ENCODE data around the gene PTPRN2.
"Not testable (repeated sequence)": the region's sequence is repeated elsewhere in the genome, so short reads cannot be mapped to it uniquely, and the experiment has no call there.

The PTPRN2 gene

GRCh38 chr7:158422196-158422886, 165.3 kb downstream of the PTPRN2 start:
- no peaks in the 10 kb centered on the region for H3K36me3 ChIP-seq (ENCODE audit: control insufficient read depth, insufficient read depth, low read length)
- H3K79me2 ChIP-seq (ENCODE audit: control insufficient read depth, insufficient read depth, low read length) = no peaks in the 10 kb centered on the region
- no peak overlapping the region for H2BK120ac ChIP-seq (ENCODE audit: low read depth, low read length)
- DNase-seq = no peak
- H3K23ac ChIP-seq (ENCODE audit: low read length) = no peak overlapping the region
- H3K4ac ChIP-seq (ENCODE audit: low read depth, low read length) = no peak overlapping the region
- H3K9ac ChIP-seq (ENCODE audit: low read length) = no peak overlapping the region
- H3K56ac ChIP-seq (ENCODE audit: low read length) = no peak overlapping the region
- H4K5ac ChIP-seq (ENCODE audit: low read length) = no peak overlapping the region
- H4K8ac ChIP-seq (ENCODE audit: low read depth, low read length) = no peak overlapping the region
- H3K4me2 ChIP-seq (ENCODE audit: low read length) = no peak overlapping the region
- no peaks in the 10 kb centered on the region for H3K4me1 ChIP-seq (ENCODE audit: control insufficient read depth, low read depth, low read length)
- H3K18ac ChIP-seq (ENCODE audit: low read length) = no peak overlapping the region
- no peak overlapping the region for H2BK15ac ChIP-seq (replicated peaks; ENCODE audit: low read depth)
- no peak overlapping the region for H2AK5ac ChIP-seq (ENCODE audit: low read length)
- H3K27ac ChIP-seq (ENCODE audit: low read depth, low read length) = no peak overlapping the region
- H3K27me3 ChIP-seq (ENCODE audit: insufficient read depth, low read length, poor library complexity) = no peaks in the 10 kb centered on the region
- WGBS (ENCODE audit: extremely low coverage, insufficient coverage, low lambda C conversion rate) = no CpG with 5 or more reads among the region's 17 CpGs
- no peak overlapping the region for H2BK5ac ChIP-seq (ENCODE audit: low read length)
- H3K79me1 ChIP-seq (ENCODE audit: low read length) = no peaks in the 10 kb centered on the region
- no peak overlapping the region for H3K4me3 ChIP-seq (ENCODE audit: low read length)

- no peak overlapping the region for H2BK5ac ChIP-seq (ENCODE audit: low read length)
- H3K23ac ChIP-seq (ENCODE audit: low read length) = no peak overlapping the region
- no peak overlapping the region for H2BK15ac ChIP-seq (replicated peaks; ENCODE audit: low read depth)
- H3K18ac ChIP-seq (ENCODE audit: low read length) = no peak overlapping the region
- H3K27me3 ChIP-seq (ENCODE audit: insufficient read depth, low read length, poor library complexity) = no peaks in the 10 kb centered on the region
- no peak for DNase-seq
- H4K8ac ChIP-seq (ENCODE audit: low read depth, low read length) = no peak overlapping the region
- no peak overlapping the region for H3K27ac ChIP-seq (ENCODE audit: low read depth, low read length)
- WGBS (ENCODE audit: extremely low coverage, insufficient coverage, low lambda C conversion rate) = no CpG with 5 or more reads among the region's 7 CpGs
- H4K5ac ChIP-seq (ENCODE audit: low read length) = no peak overlapping the region
- H3K4me3 ChIP-seq (ENCODE audit: low read length) = no peak overlapping the region
- H2BK120ac ChIP-seq (ENCODE audit: low read depth, low read length) = no peak overlapping the region
- H3K56ac ChIP-seq (ENCODE audit: low read length) = no peak overlapping the region
- H3K4me2 ChIP-seq (ENCODE audit: low read length) = no peak overlapping the region
- no peak overlapping the region for H3K4ac ChIP-seq (ENCODE audit: low read depth, low read length)
- no peaks in the 10 kb centered on the region for H3K36me3 ChIP-seq (ENCODE audit: control insufficient read depth, insufficient read depth, low read length)
- no peak overlapping the region for H2AK5ac ChIP-seq (ENCODE audit: low read length)
- no peak overlapping the region for H3K9ac ChIP-seq (ENCODE audit: low read length)
- no peaks in the 10 kb centered on the region for H3K79me1 ChIP-seq (ENCODE audit: low read length)
- H3K79me2 ChIP-seq (ENCODE audit: control insufficient read depth, insufficient read depth, low read length) = no peaks in the 10 kb centered on the region
- no peaks in the 10 kb centered on the region for H3K4me1 ChIP-seq (ENCODE audit: control insufficient read depth, low read depth, low read length)
Observed at GRCh38 chr7:158421361-158421760, 166.3 kb downstream of the PTPRN2 start.

GRCh38 chr7:158420591-158421340, 166.9 kb downstream of the PTPRN2 start:
- no peak overlapping the region for H3K23ac ChIP-seq (ENCODE audit: low read length)
- no peak overlapping the region for H3K4me2 ChIP-seq (ENCODE audit: low read length)
- H2BK5ac ChIP-seq (ENCODE audit: low read length) = no peak overlapping the region
- H4K5ac ChIP-seq (ENCODE audit: low read length) = no peak overlapping the region
- no CpG with 5 or more reads among the region's 16 CpGs for WGBS (ENCODE audit: extremely low coverage, insufficient coverage, low lambda C conversion rate)
- H3K9ac ChIP-seq (ENCODE audit: low read length) = no peak overlapping the region
- no peak for DNase-seq
- no peaks in the 10 kb centered on the region for H3K27me3 ChIP-seq (ENCODE audit: insufficient read depth, low read length, poor library complexity)
- H2BK15ac ChIP-seq (replicated peaks; ENCODE audit: low read depth) = no peak overlapping the region
- H3K56ac ChIP-seq (ENCODE audit: low read length) = no peak overlapping the region
- no peak overlapping the region for H4K8ac ChIP-seq (ENCODE audit: low read depth, low read length)
- H3K18ac ChIP-seq (ENCODE audit: low read length) = no peak overlapping the region
- H3K4me1 ChIP-seq (ENCODE audit: control insufficient read depth, low read depth, low read length) = no peaks in the 10 kb centered on the region
- no peaks in the 10 kb centered on the region for H3K79me2 ChIP-seq (ENCODE audit: control insufficient read depth, insufficient read depth, low read length)
- H3K4me3 ChIP-seq (ENCODE audit: low read length) = no peak overlapping the region
- no peaks in the 10 kb centered on the region for H3K36me3 ChIP-seq (ENCODE audit: control insufficient read depth, insufficient read depth, low read length)
- H2AK5ac ChIP-seq (ENCODE audit: low read length) = no peak overlapping the region
- no peak overlapping the region for H3K4ac ChIP-seq (ENCODE audit: low read depth, low read length)
- no peaks in the 10 kb centered on the region for H3K79me1 ChIP-seq (ENCODE audit: low read length)
- H2BK120ac ChIP-seq (ENCODE audit: low read depth, low read length) = no peak overlapping the region
- no peak overlapping the region for H3K27ac ChIP-seq (ENCODE audit: low read depth, low read length)

GRCh38 chr7:158419238-158419785, 168.3 kb downstream of the PTPRN2 start:
- no peak overlapping the region for H3K18ac ChIP-seq (ENCODE audit: low read length)
- no peak for DNase-seq
- no peak overlapping the region for H2BK120ac ChIP-seq (ENCODE audit: low read depth, low read length)
- WGBS (ENCODE audit: extremely low coverage, insufficient coverage, low lambda C conversion rate) = no CpG with 5 or more reads among the region's 13 CpGs
- no peak overlapping the region for H3K4me2 ChIP-seq (ENCODE audit: low read length)
- no peaks in the 10 kb centered on the region for H3K4me1 ChIP-seq (ENCODE audit: control insufficient read depth, low read depth, low read length)
- no peak overlapping the region for H4K5ac ChIP-seq (ENCODE audit: low read length)
- H3K4me3 ChIP-seq (ENCODE audit: low read length) = no peak overlapping the region
- H3K4ac ChIP-seq (ENCODE audit: low read depth, low read length) = no peak overlapping the region
- no peaks in the 10 kb centered on the region for H3K36me3 ChIP-seq (ENCODE audit: control insufficient read depth, insufficient read depth, low read length)
- H2AK5ac ChIP-seq (ENCODE audit: low read length) = no peak overlapping the region
- H3K23ac ChIP-seq (ENCODE audit: low read length) = no peak overlapping the region
- H3K79me1 ChIP-seq (ENCODE audit: low read length) = no peaks in the 10 kb centered on the region
- no peak overlapping the region for H3K27ac ChIP-seq (ENCODE audit: low read depth, low read length)
- H4K8ac ChIP-seq (ENCODE audit: low read depth, low read length) = no peak overlapping the region
- no peak overlapping the region for H3K9ac ChIP-seq (ENCODE audit: low read length)
- no peak overlapping the region for H3K56ac ChIP-seq (ENCODE audit: low read length)
- H2BK15ac ChIP-seq (replicated peaks; ENCODE audit: low read depth) = no peak overlapping the region
- H3K27me3 ChIP-seq (ENCODE audit: insufficient read depth, low read length, poor library complexity) = no peaks in the 10 kb centered on the region
- no peak overlapping the region for H2BK5ac ChIP-seq (ENCODE audit: low read length)
- no peaks in the 10 kb centered on the region for H3K79me2 ChIP-seq (ENCODE audit: control insufficient read depth, insufficient read depth, low read length)

GRCh38 chr7:158418395-158418794, 169.2 kb downstream of the PTPRN2 start:
- DNase-seq; H2AK5ac ChIP-seq (ENCODE audit: low read length); H3K4me3 ChIP-seq (ENCODE audit: low read length): not testable (repeated sequence)

More at GRCh38 chr7:158418395-158418794, 169.2 kb downstream of the PTPRN2 start:
- not testable (repeated sequence) for H3K4ac ChIP-seq (ENCODE audit: low read depth, low read length); H3K56ac ChIP-seq (ENCODE audit: low read length); H3K27ac ChIP-seq (ENCODE audit: low read depth, low read length); H3K9ac ChIP-seq (ENCODE audit: low read length); H3K18ac ChIP-seq (ENCODE audit: low read length); H3K23ac ChIP-seq (ENCODE audit: low read length); H3K79me2 ChIP-seq (ENCODE audit: control insufficient read depth, insufficient read depth, low read length); H3K4me1 ChIP-seq (ENCODE audit: control insufficient read depth, low read depth, low read length); H2BK15ac ChIP-seq (replicated peaks; ENCODE audit: low read depth); H3K36me3 ChIP-seq (ENCODE audit: control insufficient read depth, insufficient read depth, low read length); H2BK120ac ChIP-seq (ENCODE audit: low read depth, low read length); H3K27me3 ChIP-seq (ENCODE audit: insufficient read depth, low read length, poor library complexity); H4K5ac ChIP-seq (ENCODE audit: low read length); H4K8ac ChIP-seq (ENCODE audit: low read depth, low read length); H3K4me2 ChIP-seq (ENCODE audit: low read length); H3K79me1 ChIP-seq (ENCODE audit: low read length); H2BK5ac ChIP-seq (ENCODE audit: low read length)
- WGBS (ENCODE audit: extremely low coverage, insufficient coverage, low lambda C conversion rate) = no CpG with 5 or more reads among the region's 14 CpGs
